DND-41 (cell line): Measurements from ENCODE around the gene SPNS1.

Experiments used
- ATAC-seq: fragments of 200-7000 bp; cut with Tn5 transposase; 3 replicates; pipeline ENCODE4 v1.9.1; 2021; ENCODE audit warnings: low read depth; ENCODE audit not compliant: insufficient read depth
- DNase-seq: peaks from one replicate; pipeline ENCODE4 v3.0.0-alpha.2; 2020
- H2AFZ ChIP-seq: 2 replicates; pipeline ENCODE4 v1.6.0; 2012; ENCODE audit warnings: low read depth, low read length
- H3K27ac ChIP-seq: 2 replicates; pipeline ENCODE4 v1.5.1; 2012; ENCODE audit warnings: low read length, inconsistent platforms
- H3K27me3 ChIP-seq: fragments of 200-600 bp; sonication (generic); 2 replicates; pipeline ENCODE4 v1.6.0; 2012; ENCODE audit warnings: low read length, mild to moderate bottlenecking, inconsistent platforms; ENCODE audit not compliant: insufficient read depth, poor library complexity
- H3K36me3 ChIP-seq: 2 replicates; pipeline ENCODE4 v1.5.1; 2012; ENCODE audit warnings: low read length, inconsistent platforms; ENCODE audit not compliant: insufficient read depth
- H3K4me1 ChIP-seq: 2 replicates; pipeline ENCODE4 v1.5.1; 2012; ENCODE audit warnings: mild to moderate bottlenecking, low read length; ENCODE audit not compliant: insufficient read depth
- H3K4me2 ChIP-seq: 2 replicates; pipeline ENCODE4 v1.6.0; 2012; ENCODE audit warnings: mild to moderate bottlenecking, moderate library complexity, low read length, inconsistent platforms; ENCODE audit not compliant: insufficient read depth
- H3K4me3 ChIP-seq, 2 experiments: fragments of 200-600 bp in 1 of 2; shearing (Covaris generic) in 1 of 2; 2 replicates each; pipeline ENCODE4 v1.5.1; 2012 to 2016; ENCODE audit warnings: inconsistent platforms in 2 of 2, low read length in 2 of 2, mild to moderate bottlenecking in 2 of 2, low read depth in 1 of 2, moderate library complexity in 1 of 2
- H3K79me2 ChIP-seq: 2 replicates; pipeline ENCODE4 v1.6.0; 2012; ENCODE audit warnings: low read length, inconsistent platforms; ENCODE audit not compliant: insufficient read depth
- H3K9ac ChIP-seq: 2 replicates; pipeline ENCODE4 v1.6.0; 2012; ENCODE audit warnings: low read depth, mild to moderate bottlenecking, inconsistent platforms, low read length, moderate library complexity
- H3K9me3 ChIP-seq: 2 replicates; pipeline ENCODE4 v1.5.1; 2012; ENCODE audit warnings: low read length, moderate library complexity, mild to moderate bottlenecking, inconsistent platforms; ENCODE audit not compliant: insufficient read depth, severe bottlenecking
- H4K20me1 ChIP-seq: 2 replicates; pipeline ENCODE4 v1.6.0; 2012; ENCODE audit warnings: low read length; ENCODE audit not compliant: insufficient read depth
- CTCF ChIP-seq: IDR thresholded peaks from 2 replicates; pipeline ENCODE4 v1.5.1; 2012; ENCODE audit warnings: borderline replicate concordance, low read length, moderate library complexity, mild to moderate bottlenecking; ENCODE audit not compliant: poor library complexity, severe bottlenecking; ENCODE audit errors: extremely low read depth
- EZH2 ChIP-seq: IDR thresholded peaks from 3 replicates; pipeline ENCODE4 v1.6.1; 2012; ENCODE audit warnings: borderline replicate concordance, low read depth, mild to moderate bottlenecking, moderate library complexity, low read length, inconsistent platforms; ENCODE audit not compliant: severe bottlenecking

The SPNS1 gene

GRCh38 chr16:28991687-28992086 lies 17.1 kb downstream of the SPNS1 start:
- DNase-seq: no peak
- Histone ChIP-seq H3K9ac (no peak overlapping the region), H3K9me3 (no peaks in the 10 kb centered on the region), H3K36me3 (peaks cover 10% of the 10 kb centered on the region), H3K4me3 (no peak overlapping the region), H3K79me2 (no peaks in the 10 kb centered on the region), H3K4me1 (no peaks in the 10 kb centered on the region), H3K27me3 (no peaks in the 10 kb centered on the region), H2AFZ (no peak overlapping the region), H4K20me1 (no peaks in the 10 kb centered on the region), H3K27ac (no peak overlapping the region), H3K4me2 (no peak overlapping the region)
- TF ChIP-seq EZH2 (no peak), CTCF (no peak)
- ATAC-seq: no peak

- H3K9ac ChIP-seq: no peak overlapping the region
- H3K4me2 ChIP-seq: no peak overlapping the region
- H3K36me3 ChIP-seq: peaks cover 1% of the 10 kb centered on the region; the same call in 1 of the 2 replicates
- H4K20me1 ChIP-seq: no peaks in the 10 kb centered on the region
- H3K4me1 ChIP-seq: no peaks in the 10 kb centered on the region
- ATAC-seq (no peak), DNase-seq (no peak)
- no peak overlapping the region for H3K27ac ChIP-seq
- no peak overlapping the region for H3K4me3 ChIP-seq
- no peaks in the 10 kb centered on the region for H3K9me3 ChIP-seq
- H3K27me3 ChIP-seq: no peaks in the 10 kb centered on the region
- TF ChIP-seq EZH2 (no peak), CTCF (no peak)
- no peaks in the 10 kb centered on the region for H3K79me2 ChIP-seq
- no peak overlapping the region for H2AFZ ChIP-seq
Observed at GRCh38 chr16:28992496-28992895, 17.9 kb downstream of the SPNS1 start.

- Histone ChIP-seq H4K20me1 (no peaks in the 10 kb centered on the region), H3K79me2 (no peaks in the 10 kb centered on the region), H3K27ac (no peak overlapping the region), H3K4me2 (no peak overlapping the region), H2AFZ (no peak overlapping the region; the same call in 1 of the 2 replicates), H3K4me3 (no peak overlapping the region), H3K27me3 (no peaks in the 10 kb centered on the region), H3K4me1 (no peaks in the 10 kb centered on the region), H3K36me3 (no peaks in the 10 kb centered on the region), H3K9ac (no peak overlapping the region), H3K9me3 (no peaks in the 10 kb centered on the region)
- DNase-seq: no peak
- TF ChIP-seq CTCF (no peak), EZH2 (no peak)
- ATAC-seq: no peak
Observed at GRCh38 chr16:28998837-28999236, 24.3 kb downstream of the SPNS1 start.

GRCh38 chr16:28999577-28999976 lies 25.0 kb downstream of the SPNS1 start:
- no peak overlapping the region for H3K9ac ChIP-seq
- no peaks in the 10 kb centered on the region for H3K36me3 ChIP-seq
- no peaks in the 10 kb centered on the region for H3K9me3 ChIP-seq
- no peak overlapping the region for H3K27ac ChIP-seq
- no peak for ATAC-seq
- no peak overlapping the region for H3K4me3 ChIP-seq
- no peaks in the 10 kb centered on the region for H4K20me1 ChIP-seq
- TF ChIP-seq EZH2 (no peak), CTCF (no peak)
- H3K27me3 ChIP-seq: no peaks in the 10 kb centered on the region
- no peak overlapping the region for H2AFZ ChIP-seq
- no peaks in the 10 kb centered on the region for H3K79me2 ChIP-seq
- no peak overlapping the region for H3K4me2 ChIP-seq
- DNase-seq: no peak
- no peaks in the 10 kb centered on the region for H3K4me1 ChIP-seq
